Testis (tissue), 2 donors: ENCODE results near the gene EHMT2.

Experiments
- POLR2A ChIP-seq: fragments of 450-650 bp; IDR thresholded peaks from one replicate; pipeline ENCODE4 v1.6.1; 2017; ENCODE audit warnings: antibody characterized with exemption, mild to moderate bottlenecking, moderate library complexity
- TF ChIP-seq, protein P1 (sequence below), 3 experiments: fragments of 450-650 bp in 2 of 3; fragments of 200-600 bp in 1 of 3; sonication (generic) in 1 of 3; IDR thresholded peaks; one replicate each; pipeline ENCODE4 v1.5.1; 2016 to 2019; ENCODE audit warnings: antibody characterized with exemption in 3 of 3, mild to moderate bottlenecking in 2 of 3, moderate library complexity in 1 of 3

DNA sequence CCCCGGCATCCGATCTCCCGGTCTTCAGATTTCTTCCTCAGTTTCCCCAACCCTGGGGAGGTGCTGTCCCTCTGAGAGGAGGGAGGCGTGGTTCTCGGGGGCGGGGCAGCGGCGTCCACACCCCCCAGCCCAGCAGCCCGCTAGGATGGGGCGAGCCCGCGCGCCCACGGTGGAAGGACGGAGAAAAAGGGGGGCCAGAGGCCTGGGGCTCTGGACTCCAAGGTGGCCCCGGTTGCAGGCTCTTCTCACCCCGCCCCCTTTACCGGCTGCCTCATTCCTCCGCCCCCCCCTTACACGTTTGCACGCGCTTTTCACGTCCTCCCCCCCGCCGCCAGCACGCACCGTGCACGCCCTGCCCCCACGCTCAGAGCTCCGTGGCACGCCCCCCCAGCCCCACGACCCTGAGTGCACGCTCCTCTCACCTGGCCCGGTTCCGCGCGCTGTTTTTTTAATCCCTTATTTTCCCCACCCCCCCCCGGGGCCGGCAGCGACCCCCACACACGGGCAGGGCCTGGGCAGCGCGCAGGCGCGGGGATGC lies 4.0 kb upstream of the EHMT2 start:
- TF ChIP-seq, protein P1, sequence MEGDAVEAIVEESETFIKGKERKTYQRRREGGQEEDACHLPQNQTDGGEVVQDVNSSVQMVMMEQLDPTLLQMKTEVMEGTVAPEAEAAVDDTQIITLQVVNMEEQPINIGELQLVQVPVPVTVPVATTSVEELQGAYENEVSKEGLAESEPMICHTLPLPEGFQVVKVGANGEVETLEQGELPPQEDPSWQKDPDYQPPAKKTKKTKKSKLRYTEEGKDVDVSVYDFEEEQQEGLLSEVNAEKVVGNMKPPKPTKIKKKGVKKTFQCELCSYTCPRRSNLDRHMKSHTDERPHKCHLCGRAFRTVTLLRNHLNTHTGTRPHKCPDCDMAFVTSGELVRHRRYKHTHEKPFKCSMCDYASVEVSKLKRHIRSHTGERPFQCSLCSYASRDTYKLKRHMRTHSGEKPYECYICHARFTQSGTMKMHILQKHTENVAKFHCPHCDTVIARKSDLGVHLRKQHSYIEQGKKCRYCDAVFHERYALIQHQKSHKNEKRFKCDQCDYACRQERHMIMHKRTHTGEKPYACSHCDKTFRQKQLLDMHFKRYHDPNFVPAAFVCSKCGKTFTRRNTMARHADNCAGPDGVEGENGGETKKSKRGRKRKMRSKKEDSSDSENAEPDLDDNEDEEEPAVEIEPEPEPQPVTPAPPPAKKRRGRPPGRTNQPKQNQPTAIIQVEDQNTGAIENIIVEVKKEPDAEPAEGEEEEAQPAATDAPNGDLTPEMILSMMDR (IDR thresholded peaks at IDR 0.05): no peak
- no peak for TF ChIP-seq POLR2A
